GM18498 (cell line): ENCODE data around the gene ZBTB21.
A peak's percentile ranks its signal among the peaks of the same experiment; 100 is the strongest.

Source experiments
- ATAC-seq: cut with Tn5 transposase; IDR thresholded peaks from one replicate; pipeline ENCODE4 v1.9.1; 2021; ENCODE audit warnings: mild to moderate bottlenecking, moderate library complexity; ENCODE audit not compliant: unreplicated experiment

The ZBTB21 gene

GRCh38 chr21:42021371-42022090, 11.4 kb upstream of the ZBTB21 start:
- ATAC-seq, result no peak

GRCh38 chr21:42019706-42020105, 9.5 kb upstream of the ZBTB21 start:
- ATAC-seq, result no peak

GRCh38 chr21:42019101-42019605, 9.0 kb upstream of the ZBTB21 start:
- ATAC-seq, result no peak

GRCh38 chr21:42017022-42017421, 6.9 kb upstream of the ZBTB21 start:
- no peak for ATAC-seq

GRCh38 chr21:42016364-42016985, 6.3 kb upstream of the ZBTB21 start:
- ATAC-seq, result no peak

GRCh38 chr21:42013931-42014330, 3.8 kb upstream of the ZBTB21 start:
- no peak for ATAC-seq

- no peak for ATAC-seq
Observed at GRCh38 chr21:42013376-42013775, 3.2 kb upstream of the ZBTB21 start.

- no peak for ATAC-seq
Observed at GRCh38 chr21:42012763-42013329, 2.7 kb upstream of the ZBTB21 start.

- ATAC-seq, result no peak
Observed at GRCh38 chr21:42012344-42012743, 2.2 kb upstream of the ZBTB21 start.

GRCh38 chr21:42010507-42011495, 641 bp upstream of the ZBTB21 start:
- ATAC-seq, result peak; percentile 20

GRCh38 chr21:42009018-42009830, 936 bp downstream of the ZBTB21 start:
- peak; percentile 25 for ATAC-seq

GRCh38 chr21:42007356-42007940, 2.7 kb downstream of the ZBTB21 start:
- ATAC-seq, result no peak

- ATAC-seq, result no peak
Observed at GRCh38 chr21:42006765-42007164, 3.4 kb downstream of the ZBTB21 start.

GRCh38 chr21:42004406-42005199, 5.6 kb downstream of the ZBTB21 start:
- no peak for ATAC-seq

- ATAC-seq, result no peak
Observed at GRCh38 chr21:42003051-42003461, 7.1 kb downstream of the ZBTB21 start.

- ATAC-seq, result peak; percentile 84
Observed at GRCh38 chr21:42002421-42002958, 7.7 kb downstream of the ZBTB21 start.

- ATAC-seq, result no peak
Observed at GRCh38 chr21:42001781-42002180, 8.4 kb downstream of the ZBTB21 start.

GRCh38 chr21:42000908-42001307, 9.3 kb downstream of the ZBTB21 start:
- no peak for ATAC-seq

- no peak for ATAC-seq
Observed at GRCh38 chr21:41997657-41998056, 12.5 kb downstream of the ZBTB21 start.
